ENCODE results near the gene SHCBP1L.

Gene SHCBP1L

GRCh38 chr1:182952677-182953444, at the start of gene SHCBP1L:
Gene SHCBP1L (minus strand): TSS chr1:182953166. CDS start chr1:182953133, 33 bp downstream.
- Histone ChIP-seq H3K27me3 (ENCODE audit: control insufficient read depth, insufficient read depth, low read length) (no peaks in the 10 kb centered on the region), H3K4me3 (ENCODE audit: low read length) (peak within 1 kb of the TSS; percentile 44), H3K4me1 (ENCODE audit: control insufficient read depth, insufficient read depth, low read length) (no peaks in the 10 kb centered on the region), H3K36me3 (ENCODE audit: control insufficient read depth, insufficient read depth, low read length) (no peaks in the 10 kb centered on the region), H3K9ac (ENCODE audit: low read length) (no peak within 1 kb of the TSS), H3K27ac (ENCODE audit: low read depth, low read length) (no peak within 1 kb of the TSS)

DNA sequence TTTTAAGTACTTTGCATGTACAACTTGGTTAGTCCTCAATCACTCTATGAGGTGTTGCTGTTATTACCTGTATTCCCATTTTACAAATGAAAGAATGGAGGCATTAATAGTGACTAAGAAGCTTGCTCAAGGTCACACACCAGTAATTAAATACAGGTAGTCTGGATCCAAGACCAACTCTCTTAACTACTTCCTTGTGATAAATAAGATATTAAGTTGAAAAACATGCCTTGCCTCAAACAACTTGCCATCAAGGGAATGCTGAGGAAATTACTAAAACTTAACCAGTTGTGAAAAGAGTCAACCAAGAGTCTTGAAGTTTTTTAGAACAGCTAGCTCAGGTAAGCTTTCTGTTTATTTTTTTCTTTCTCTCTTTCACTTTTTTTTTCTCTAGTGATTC, 49.3 kb upstream of the SHCBP1L start:
- H3K27me3 ChIP-seq (ENCODE audit: control insufficient read depth, insufficient read depth, low read length) = no peaks in the 10 kb centered on the region
- no peaks in the 10 kb centered on the region for H3K4me1 ChIP-seq (ENCODE audit: control insufficient read depth, insufficient read depth, low read length)
- no peak overlapping the region for H3K4me3 ChIP-seq (ENCODE audit: low read length)
- H3K36me3 ChIP-seq (ENCODE audit: control insufficient read depth, insufficient read depth, low read length) = no peaks in the 10 kb centered on the region
- H3K27ac ChIP-seq (ENCODE audit: low read depth, low read length) = no peak overlapping the region
- H3K9ac ChIP-seq (ENCODE audit: low read length) = no peak overlapping the region

GRCh38 chr1:183000167-183000962, 47.4 kb upstream of the SHCBP1L start:
- Histone ChIP-seq H3K9ac (ENCODE audit: low read length) (no peak overlapping the region), H3K27ac (ENCODE audit: low read depth, low read length) (no peak overlapping the region), H3K4me1 (ENCODE audit: control insufficient read depth, insufficient read depth, low read length) (no peaks in the 10 kb centered on the region), H3K36me3 (ENCODE audit: control insufficient read depth, insufficient read depth, low read length) (no peaks in the 10 kb centered on the region), H3K4me3 (ENCODE audit: low read length) (no peak overlapping the region), H3K27me3 (ENCODE audit: control insufficient read depth, insufficient read depth, low read length) (no peaks in the 10 kb centered on the region)

- Histone ChIP-seq H3K36me3 (ENCODE audit: control insufficient read depth, insufficient read depth, low read length) (no peaks in the 10 kb centered on the region), H3K27ac (ENCODE audit: low read depth, low read length) (no peak overlapping the region), H3K9ac (ENCODE audit: low read length) (no peak overlapping the region), H3K4me1 (ENCODE audit: control insufficient read depth, insufficient read depth, low read length) (no peaks in the 10 kb centered on the region), H3K4me3 (ENCODE audit: low read length) (no peak overlapping the region), H3K27me3 (ENCODE audit: control insufficient read depth, insufficient read depth, low read length) (no peaks in the 10 kb centered on the region)
These were observed 45.5 kb upstream of the SHCBP1L start for GRCh38 chr1:182998482-182998881.

DNA sequence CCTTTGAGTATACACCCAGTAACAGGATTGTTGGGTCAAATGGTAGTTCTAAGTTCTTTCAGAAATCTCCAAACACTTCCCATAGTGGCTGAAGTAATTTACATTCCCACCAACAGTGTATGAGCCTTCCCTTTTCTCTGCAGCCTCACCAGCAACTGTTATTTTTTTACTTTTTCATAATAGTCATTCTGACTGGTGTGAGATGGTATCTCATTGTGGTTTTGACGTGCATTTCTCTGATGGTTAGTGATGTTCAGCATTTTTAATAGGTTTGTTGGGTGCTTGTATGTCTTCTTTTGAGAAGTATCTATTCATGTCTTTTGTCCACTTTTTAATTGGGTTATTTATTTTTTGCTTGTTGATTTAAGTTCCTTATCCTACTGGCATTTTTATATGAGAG, 43.9 kb upstream of the SHCBP1L start:
- Histone ChIP-seq H3K4me3 (ENCODE audit: low read length) (no peak overlapping the region), H3K9ac (ENCODE audit: low read length) (no peak overlapping the region), H3K36me3 (ENCODE audit: control insufficient read depth, insufficient read depth, low read length) (no peaks in the 10 kb centered on the region), H3K27ac (ENCODE audit: low read depth, low read length) (no peak overlapping the region), H3K4me1 (ENCODE audit: control insufficient read depth, insufficient read depth, low read length) (no peaks in the 10 kb centered on the region), H3K27me3 (ENCODE audit: control insufficient read depth, insufficient read depth, low read length) (no peaks in the 10 kb centered on the region)

- no peaks in the 10 kb centered on the region for H3K27me3 ChIP-seq (ENCODE audit: control insufficient read depth, insufficient read depth, low read length)
- H3K4me1 ChIP-seq (ENCODE audit: control insufficient read depth, insufficient read depth, low read length) = no peaks in the 10 kb centered on the region
- H3K9ac ChIP-seq (ENCODE audit: low read length) = no peak overlapping the region
- H3K27ac ChIP-seq (ENCODE audit: low read depth, low read length) = no peak overlapping the region
- H3K36me3 ChIP-seq (ENCODE audit: control insufficient read depth, insufficient read depth, low read length) = no peaks in the 10 kb centered on the region
- H3K4me3 ChIP-seq (ENCODE audit: low read length) = no peak overlapping the region
These were observed 42.9 kb upstream of the SHCBP1L start for GRCh38 chr1:182995894-182996293.

- H3K4me1 ChIP-seq (ENCODE audit: control insufficient read depth, insufficient read depth, low read length) = no peaks in the 10 kb centered on the region
- H3K36me3 ChIP-seq (ENCODE audit: control insufficient read depth, insufficient read depth, low read length) = no peaks in the 10 kb centered on the region
- H3K27me3 ChIP-seq (ENCODE audit: control insufficient read depth, insufficient read depth, low read length) = no peaks in the 10 kb centered on the region
- no peak overlapping the region for H3K4me3 ChIP-seq (ENCODE audit: low read length)
- no peak overlapping the region for H3K27ac ChIP-seq (ENCODE audit: low read depth, low read length)
- no peak overlapping the region for H3K9ac ChIP-seq (ENCODE audit: low read length)
These were observed 40.8 kb upstream of the SHCBP1L start for GRCh38 chr1:182993746-182994145.

GRCh38 chr1:182990413-182991144, 37.6 kb upstream of the SHCBP1L start:
- H3K27ac ChIP-seq (ENCODE audit: low read depth, low read length) = no peak overlapping the region
- no peaks in the 10 kb centered on the region for H3K4me1 ChIP-seq (ENCODE audit: control insufficient read depth, insufficient read depth, low read length)
- H3K27me3 ChIP-seq (ENCODE audit: control insufficient read depth, insufficient read depth, low read length) = no peaks in the 10 kb centered on the region

GRCh38 chr1:182985876-182986275, 32.9 kb upstream of the SHCBP1L start:
- Histone ChIP-seq H3K9ac (ENCODE audit: low read length) (no peak overlapping the region), H3K36me3 (ENCODE audit: control insufficient read depth, insufficient read depth, low read length) (no peaks in the 10 kb centered on the region), H3K27me3 (ENCODE audit: control insufficient read depth, insufficient read depth, low read length) (no peaks in the 10 kb centered on the region), H3K4me3 (ENCODE audit: low read length) (no peak overlapping the region), H3K27ac (ENCODE audit: low read depth, low read length) (no peak overlapping the region), H3K4me1 (ENCODE audit: control insufficient read depth, insufficient read depth, low read length) (no peaks in the 10 kb centered on the region)

More at GRCh38 chr1:182990413-182991144, 37.6 kb upstream of the SHCBP1L start:
- no peaks in the 10 kb centered on the region for H3K36me3 ChIP-seq (ENCODE audit: control insufficient read depth, insufficient read depth, low read length)
- H3K4me3 ChIP-seq (ENCODE audit: low read length) = no peak overlapping the region
- no peak overlapping the region for H3K9ac ChIP-seq (ENCODE audit: low read length)

DNA sequence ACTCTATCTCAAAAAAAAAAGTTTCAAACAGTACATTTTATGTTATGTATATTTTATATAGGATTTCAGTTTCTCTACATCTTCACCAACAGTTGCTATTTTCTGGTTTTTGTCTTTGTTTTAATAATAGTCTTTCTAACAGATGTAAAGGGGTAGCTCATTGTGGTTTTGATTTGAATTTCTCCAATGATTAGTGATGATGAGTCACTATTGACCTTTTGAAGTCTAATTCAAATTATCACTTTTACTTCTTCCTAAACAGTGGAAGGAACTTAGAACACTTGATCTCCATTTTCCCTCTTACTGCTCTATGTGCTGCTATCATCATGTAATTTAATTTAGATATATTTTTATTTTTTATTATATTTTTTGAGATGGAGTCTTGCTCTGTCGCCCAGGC, 31.7 kb upstream of the SHCBP1L start:
- no peak overlapping the region for H3K9ac ChIP-seq (ENCODE audit: low read length)
- no peaks in the 10 kb centered on the region for H3K4me1 ChIP-seq (ENCODE audit: control insufficient read depth, insufficient read depth, low read length)

DNA sequence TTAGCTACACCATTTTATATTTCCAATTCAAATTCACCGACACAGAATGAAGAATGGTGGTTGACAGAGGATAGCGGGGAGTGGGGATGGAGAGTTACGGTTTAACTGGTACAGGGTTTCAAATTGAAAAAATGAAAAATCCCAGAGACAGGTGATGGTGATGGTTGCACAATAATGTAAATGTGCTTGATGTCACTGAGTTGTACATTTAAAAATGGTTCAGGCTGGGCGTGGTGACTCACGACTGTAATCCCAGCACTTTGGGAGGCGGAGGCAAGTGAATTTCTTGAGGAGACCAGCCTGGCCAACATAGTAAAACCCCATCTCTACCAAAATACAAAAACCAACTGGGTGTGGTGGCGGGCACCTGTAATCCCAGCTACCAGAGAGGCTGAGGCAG, 31.2 kb upstream of the SHCBP1L start:
- H3K36me3 ChIP-seq (ENCODE audit: control insufficient read depth, insufficient read depth, low read length) = no peaks in the 10 kb centered on the region

More for the DNA sequence above, 31.7 kb upstream of the SHCBP1L start:
- no peak overlapping the region for H3K4me3 ChIP-seq (ENCODE audit: low read length)
- H3K36me3 ChIP-seq (ENCODE audit: control insufficient read depth, insufficient read depth, low read length) = no peaks in the 10 kb centered on the region
- no peak overlapping the region for H3K27ac ChIP-seq (ENCODE audit: low read depth, low read length)
- H3K27me3 ChIP-seq (ENCODE audit: control insufficient read depth, insufficient read depth, low read length) = no peaks in the 10 kb centered on the region

GRCh38 chr1:182978151-182978853, 25.3 kb upstream of the SHCBP1L start:
- H3K4me3 ChIP-seq (ENCODE audit: low read length) = no peak overlapping the region
- no peak overlapping the region for H3K9ac ChIP-seq (ENCODE audit: low read length)
- H3K27ac ChIP-seq (ENCODE audit: low read depth, low read length) = no peak overlapping the region
- no peaks in the 10 kb centered on the region for H3K4me1 ChIP-seq (ENCODE audit: control insufficient read depth, insufficient read depth, low read length)
- H3K36me3 ChIP-seq (ENCODE audit: control insufficient read depth, insufficient read depth, low read length) = no peaks in the 10 kb centered on the region
- no peaks in the 10 kb centered on the region for H3K27me3 ChIP-seq (ENCODE audit: control insufficient read depth, insufficient read depth, low read length)

More for the DNA sequence above, 31.2 kb upstream of the SHCBP1L start:
- no peak overlapping the region for H3K9ac ChIP-seq (ENCODE audit: low read length)
- no peak overlapping the region for H3K27ac ChIP-seq (ENCODE audit: low read depth, low read length)
- H3K4me1 ChIP-seq (ENCODE audit: control insufficient read depth, insufficient read depth, low read length) = no peaks in the 10 kb centered on the region
- no peak overlapping the region for H3K4me3 ChIP-seq (ENCODE audit: low read length)
- H3K27me3 ChIP-seq (ENCODE audit: control insufficient read depth, insufficient read depth, low read length) = no peaks in the 10 kb centered on the region

All from rectal smooth muscle tissue (tissue), 1 donor.